Breast epithelium (tissue), 3 donors: Measurements from ENCODE around the gene GSX1.

Experiments used
- POLR2A ChIP-seq: fragments of 450-650 bp; IDR thresholded peaks from one replicate; pipeline ENCODE4 v1.6.1; 2016; ENCODE audit warnings: antibody characterized with exemption, mild to moderate bottlenecking, moderate library complexity
- POLR2AphosphoS5 ChIP-seq, 3 donors: sonication (generic); formaldehyde crosslinking; IDR thresholded peaks; one replicate each; pipeline ENCODE4 v1.6.1; 2017; ENCODE audit warnings: antibody characterized with exemption in 3 of 3
- TF ChIP-seq, protein P1 (sequence below), 3 donors: fragments of 450-650 bp; IDR thresholded peaks; one replicate each; pipeline ENCODE4 v1.5.1; 2016 to 2017; ENCODE audit warnings: antibody characterized with exemption in 3 of 3, mild to moderate bottlenecking in 3 of 3, moderate library complexity in 3 of 3

DNA sequence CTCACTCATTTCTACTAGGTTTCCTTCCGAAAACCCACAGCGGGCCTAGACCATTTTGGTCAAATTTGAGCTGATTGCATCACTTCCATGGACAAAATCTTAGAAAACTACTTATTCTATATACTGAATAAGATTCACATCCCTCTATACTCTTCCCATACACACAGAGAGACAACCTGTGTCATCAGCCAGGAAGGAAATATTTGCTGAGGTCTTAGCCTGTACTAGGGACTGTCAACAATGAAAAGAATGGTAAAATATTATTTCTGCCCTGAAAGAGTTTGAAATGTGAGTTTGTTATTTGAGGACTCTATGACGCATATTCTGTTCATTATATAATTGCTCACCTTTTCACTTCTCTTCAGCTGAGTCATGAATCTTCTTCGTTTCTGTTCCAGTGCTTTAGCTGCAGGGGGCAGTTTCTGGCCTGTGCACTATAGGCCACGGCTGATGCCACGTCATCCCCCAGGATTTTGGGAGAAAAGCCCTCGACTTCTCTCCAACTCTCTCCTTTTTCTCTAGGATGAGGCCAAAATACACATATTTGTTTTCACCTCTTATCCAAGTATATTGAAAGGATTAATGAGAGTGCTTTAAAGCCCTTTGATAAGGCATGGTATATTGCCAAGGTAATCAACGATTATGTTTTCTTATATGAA is 47.7 kb downstream of the GSX1 start:
- TF ChIP-seq, protein P1, sequence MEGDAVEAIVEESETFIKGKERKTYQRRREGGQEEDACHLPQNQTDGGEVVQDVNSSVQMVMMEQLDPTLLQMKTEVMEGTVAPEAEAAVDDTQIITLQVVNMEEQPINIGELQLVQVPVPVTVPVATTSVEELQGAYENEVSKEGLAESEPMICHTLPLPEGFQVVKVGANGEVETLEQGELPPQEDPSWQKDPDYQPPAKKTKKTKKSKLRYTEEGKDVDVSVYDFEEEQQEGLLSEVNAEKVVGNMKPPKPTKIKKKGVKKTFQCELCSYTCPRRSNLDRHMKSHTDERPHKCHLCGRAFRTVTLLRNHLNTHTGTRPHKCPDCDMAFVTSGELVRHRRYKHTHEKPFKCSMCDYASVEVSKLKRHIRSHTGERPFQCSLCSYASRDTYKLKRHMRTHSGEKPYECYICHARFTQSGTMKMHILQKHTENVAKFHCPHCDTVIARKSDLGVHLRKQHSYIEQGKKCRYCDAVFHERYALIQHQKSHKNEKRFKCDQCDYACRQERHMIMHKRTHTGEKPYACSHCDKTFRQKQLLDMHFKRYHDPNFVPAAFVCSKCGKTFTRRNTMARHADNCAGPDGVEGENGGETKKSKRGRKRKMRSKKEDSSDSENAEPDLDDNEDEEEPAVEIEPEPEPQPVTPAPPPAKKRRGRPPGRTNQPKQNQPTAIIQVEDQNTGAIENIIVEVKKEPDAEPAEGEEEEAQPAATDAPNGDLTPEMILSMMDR (IDR thresholded peaks at IDR 0.05), result no peak
- TF ChIP-seq POLR2A (no peak), POLR2AphosphoS5 (IDR thresholded peaks at IDR 0.05) (no peak)
